MM.1S (cell line): ENCODE measurements around the gene NFATC3.

Experiments
- DNase-seq: peaks from one replicate; pipeline ENCODE4 v3.0.0-alpha.2; 2015
- H2AFZ ChIP-seq: fragments of 300-600 bp; sonication (generic); 2 replicates; pipeline ENCODE4 v1.6.0; 2016; ENCODE audit warnings: antibody characterized with exemption, low read length
- H3F3A ChIP-seq: fragments of 300-600 bp; sonication (generic); 2 replicates; pipeline ENCODE4 v1.6.1; 2016; ENCODE audit warnings: mild to moderate bottlenecking, antibody characterized with exemption, low read length, moderate library complexity, mixed read lengths; ENCODE audit not compliant: insufficient read depth
- H3K27ac ChIP-seq: fragments of 300-600 bp; sonication (generic); 2 replicates; pipeline ENCODE4 v1.5.1; 2016; ENCODE audit warnings: mild to moderate bottlenecking, low read length
- H3K27me3 ChIP-seq: fragments of 300-600 bp; sonication (generic); replicated peaks from 2 replicates; pipeline ENCODE4 v1.6.0; 2016; ENCODE audit warnings: low read length; ENCODE audit not compliant: insufficient read depth
- H3K36me3 ChIP-seq: fragments of 300-600 bp; sonication (generic); replicated peaks from 2 replicates; pipeline ENCODE4 v1.6.1; 2016; ENCODE audit warnings: mild to moderate bottlenecking, low read length, mixed read lengths; ENCODE audit not compliant: insufficient read depth
- H3K4me1 ChIP-seq: fragments of 300-600 bp; sonication (generic); 2 replicates; pipeline ENCODE4 v1.6.1; 2016; ENCODE audit warnings: low read length, mixed read lengths
- H3K4me2 ChIP-seq: fragments of 300-600 bp; sonication (generic); 2 replicates; pipeline ENCODE4 v1.6.0; 2016; ENCODE audit warnings: low read depth, low read length
- H3K4me3 ChIP-seq: fragments of 300-600 bp; sonication (generic); 2 replicates; pipeline ENCODE4 v1.5.1; 2016; ENCODE audit warnings: low read length, mixed read lengths
- H3K79me2 ChIP-seq: fragments of 300-600 bp; sonication (generic); 2 replicates; pipeline ENCODE4 v1.6.1; 2016; ENCODE audit warnings: mixed run types, low read length, mixed read lengths
- H3K9ac ChIP-seq: fragments of 300-600 bp; sonication (generic); 2 replicates; pipeline ENCODE4 v1.6.1; 2016; ENCODE audit warnings: low read length, mixed read lengths
- H3K9me2 ChIP-seq: fragments of 300-600 bp; sonication (generic); replicated peaks from 2 replicates; pipeline ENCODE4 v1.6.1; 2016; ENCODE audit warnings: mild to moderate bottlenecking, low read length, mixed read lengths; ENCODE audit not compliant: insufficient read depth
- H3K9me3 ChIP-seq: fragments of 300-600 bp; sonication (generic); replicated peaks from 2 replicates; pipeline ENCODE4 v1.6.1; 2016; ENCODE audit warnings: mild to moderate bottlenecking, low read length, mixed read lengths; ENCODE audit not compliant: insufficient read depth
- H4K20me1 ChIP-seq: fragments of 300-600 bp; sonication (generic); 2 replicates; pipeline ENCODE4 v1.6.1; 2016; ENCODE audit warnings: mild to moderate bottlenecking, low read length, moderate library complexity, mixed read lengths; ENCODE audit not compliant: insufficient read depth
- CTCF ChIP-seq: fragments of 300-600 bp; sonication (generic); IDR thresholded peaks from 2 replicates; pipeline ENCODE4 v1.5.1; 2016; ENCODE audit warnings: antibody characterized with exemption, low read length, mixed read lengths
- EZH2 ChIP-seq: fragments of 300-600 bp; sonication (generic); optimal IDR thresholded peaks from 2 replicates; pipeline ENCODE3; 2017; ENCODE audit warnings: low read depth, mild to moderate bottlenecking, antibody characterized with exemption, low read length, mixed read lengths
- EZH2phosphoT487 ChIP-seq: fragments of 300-600 bp; sonication (generic); IDR thresholded peaks from 2 replicates; pipeline ENCODE4 v1.6.1; 2018; ENCODE audit warnings: antibody characterized with exemption, low read length

NFATC3 gene

DNA sequence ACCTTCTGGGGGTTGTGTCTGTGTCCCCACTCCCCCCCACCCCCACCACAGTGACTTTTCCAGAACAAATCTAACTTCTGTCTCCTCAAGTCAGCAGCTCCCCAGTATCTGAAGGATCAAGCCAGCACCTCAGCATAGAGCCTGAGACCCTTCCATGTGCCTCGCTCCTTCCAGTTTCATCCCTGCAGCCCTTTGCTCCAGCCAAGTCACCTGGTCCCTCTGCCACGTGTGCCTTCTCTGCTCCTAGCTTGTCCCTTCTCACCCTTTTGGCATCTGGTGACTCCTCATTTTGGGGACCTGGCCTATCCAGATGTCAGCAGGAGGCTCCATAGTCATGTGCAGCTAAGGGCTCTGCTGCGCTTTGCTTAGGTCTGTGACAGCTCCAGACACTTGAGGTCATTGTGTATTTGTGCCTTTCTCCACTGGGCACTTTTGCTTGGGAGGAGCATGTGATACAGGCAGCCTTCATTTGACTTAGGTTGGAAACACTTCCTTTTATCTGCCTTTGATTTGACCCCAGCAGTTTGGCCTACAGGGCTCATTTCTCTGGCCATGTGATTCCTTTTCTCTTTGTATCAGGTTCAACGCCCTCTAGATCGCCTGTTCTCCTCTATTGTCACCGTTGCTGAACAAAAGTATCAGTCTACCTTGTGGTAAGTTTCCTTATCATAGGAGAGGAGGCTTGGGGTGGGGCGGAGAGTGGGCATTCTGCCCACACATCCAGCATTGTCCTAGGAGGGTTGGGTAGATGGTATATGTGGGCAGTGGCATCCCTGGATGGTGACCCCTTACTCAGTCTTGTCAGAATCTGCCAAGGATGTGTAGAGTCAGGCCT lies 7.1 kb upstream of the NFATC3 start:
- no peak for DNase-seq
- no peaks in the 10 kb centered on the region for H3F3A ChIP-seq
- H3K4me1 ChIP-seq: 0 out of 2 replicates have a peak, but pooled peaks cover 7% of the 10 kb centered on the region
- H3K9me2 ChIP-seq: no peaks in the 10 kb centered on the region
- no peak overlapping the region for H3K4me3 ChIP-seq
- no peaks in the 10 kb centered on the region for H3K79me2 ChIP-seq
- H4K20me1 ChIP-seq: no peaks in the 10 kb centered on the region
- no peak overlapping the region for H3K27ac ChIP-seq
- H3K9ac ChIP-seq: no peak overlapping the region
- H3K27me3 ChIP-seq: no peaks in the 10 kb centered on the region
- no peaks in the 10 kb centered on the region for H3K36me3 ChIP-seq
- TF ChIP-seq EZH2 (no peak), CTCF (no peak), EZH2phosphoT487 (no peak)
- no peaks in the 10 kb centered on the region for H3K9me3 ChIP-seq
- H3K4me2 ChIP-seq: no peak overlapping the region
- no peak overlapping the region for H2AFZ ChIP-seq

- H3K9ac ChIP-seq: no peak overlapping the region
- H3K9me2 ChIP-seq: no peaks in the 10 kb centered on the region
- 0 out of 2 replicates have a peak, but pooled peaks cover 7% of the 10 kb centered on the region for H3K4me1 ChIP-seq
These were observed 6.3 kb upstream of the NFATC3 start for GRCh38 chr16:68078701-68079375.

GRCh38 chr16:68079376-68079625 lies 5.9 kb upstream of the NFATC3 start:
- DNase-seq: no peak
- no peaks in the 10 kb centered on the region for H3K9me2 ChIP-seq
- H3K4me3 ChIP-seq: no peak overlapping the region
- no peaks in the 10 kb centered on the region for H4K20me1 ChIP-seq
- no peaks in the 10 kb centered on the region for H3K9me3 ChIP-seq
- H3K27me3 ChIP-seq: no peaks in the 10 kb centered on the region
- H3K4me1 ChIP-seq: peaks cover 6% of the 10 kb centered on the region
- no peak for TF ChIP-seq CTCF
- TF ChIP-seq EZH2: no peak
- H3K27ac ChIP-seq: no peak overlapping the region
- no peak overlapping the region for H3K9ac ChIP-seq
- H3K36me3 ChIP-seq: no peaks in the 10 kb centered on the region
- H2AFZ ChIP-seq: no peak overlapping the region
- H3K4me2 ChIP-seq: no peak overlapping the region
- H3F3A ChIP-seq: 0 out of 2 replicates have a peak, but pooled peaks cover 10% of the 10 kb centered on the region
- H3K79me2 ChIP-seq: no peaks in the 10 kb centered on the region

More at GRCh38 chr16:68078701-68079375, 6.3 kb upstream of the NFATC3 start:
- no peaks in the 10 kb centered on the region for H3K9me3 ChIP-seq
- no peak overlapping the region for H3K4me3 ChIP-seq
- H3K4me2 ChIP-seq: no peak overlapping the region
- 0 out of 2 replicates have a peak, but pooled peaks cover 5% of the 10 kb centered on the region for H3F3A ChIP-seq
- no peak overlapping the region for H3K27ac ChIP-seq
- no peak overlapping the region for H2AFZ ChIP-seq
- TF ChIP-seq CTCF (no peak), EZH2phosphoT487 (no peak), EZH2 (no peak)
- no peak for DNase-seq
- H4K20me1 ChIP-seq: no peaks in the 10 kb centered on the region
- no peaks in the 10 kb centered on the region for H3K79me2 ChIP-seq
- H3K27me3 ChIP-seq: no peaks in the 10 kb centered on the region
- no peaks in the 10 kb centered on the region for H3K36me3 ChIP-seq
